K562 treated with DMSO at 1 percent for 12 hours (cell line): ENCODE results near the gene GYPB. TPM values are rescaled to one million over a fixed set of nuclear protein-coding genes. Genes with fewer than 3 reads are reported as not detected.

Source experiments
- total RNA-seq: library from RNA; unstranded; fragments of 300-600 nt; gene quantifications from 2 replicates; pipeline ENCODE4 v1.2.3, GENCODE V29; 2022; ENCODE audit not compliant: insufficient read depth

The GYPB gene
- total RNA-seq = 23.0 and 26.7 TPM in 2 replicates

DNA sequence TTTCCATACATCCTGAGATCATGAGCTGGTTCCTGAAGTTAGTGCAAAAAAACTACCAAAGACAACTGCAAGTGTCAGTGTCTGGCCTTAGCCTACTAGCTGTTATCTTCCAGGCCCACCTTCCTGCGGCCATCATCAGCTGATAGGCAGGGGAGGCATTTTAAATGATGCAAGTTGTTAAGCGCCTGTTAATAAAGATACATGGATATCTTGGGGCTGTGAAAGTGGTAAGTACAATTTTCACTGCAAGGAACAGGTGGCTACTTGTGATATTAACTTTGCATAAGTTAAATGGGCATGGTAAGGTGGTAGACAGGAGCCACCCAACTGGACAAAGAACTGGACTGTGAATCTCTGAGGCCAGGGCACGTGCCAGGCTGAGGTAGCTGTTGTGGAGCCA is at the start of gene GYPB:
Gene GYPB (minus strand): TSS at position 104 of the 400 bp plus-strand sequence. CDS start 93 bp downstream, at position 11.

Other genes with a start within 250 kb of the GYPB start
- gene GYPE, start 113.8 kb downstream of the GYPB start, total RNA-seq = 8.0 and 11.9 TPM in 2 replicates
- 7.0 and 19.9 TPM in 2 replicates for gene GYPA, start 121.3 kb upstream of the GYPB start, total RNA-seq